Astrocyte of the cerebellum (primary cell): ENCODE results near the gene RASD2.

Experiments
- DNase-seq: peaks from one replicate; pipeline ENCODE4 v3.0.0-alpha.2; 2011; ENCODE audit warnings: low read depth
- H3K4me3 ChIP-seq: 2 replicates; pipeline ENCODE4 v1.5.1; 2011; ENCODE audit warnings: mild to moderate bottlenecking, low read depth, low read length, moderate library complexity
- in situ Hi-C: cut with HindIII; loops from 2 replicates; pipeline ENCODE4 v1.10.0; 2017; ENCODE audit warnings: low sequenced_read_pairs
- TF ChIP-seq, protein P1 (sequence below): IDR thresholded peaks from 2 replicates; pipeline ENCODE4 v1.5.1; 2012; ENCODE audit warnings: low read length, low read depth, moderate library complexity, mild to moderate bottlenecking; ENCODE audit errors: missing control alignments

Gene RASD2

DNA sequence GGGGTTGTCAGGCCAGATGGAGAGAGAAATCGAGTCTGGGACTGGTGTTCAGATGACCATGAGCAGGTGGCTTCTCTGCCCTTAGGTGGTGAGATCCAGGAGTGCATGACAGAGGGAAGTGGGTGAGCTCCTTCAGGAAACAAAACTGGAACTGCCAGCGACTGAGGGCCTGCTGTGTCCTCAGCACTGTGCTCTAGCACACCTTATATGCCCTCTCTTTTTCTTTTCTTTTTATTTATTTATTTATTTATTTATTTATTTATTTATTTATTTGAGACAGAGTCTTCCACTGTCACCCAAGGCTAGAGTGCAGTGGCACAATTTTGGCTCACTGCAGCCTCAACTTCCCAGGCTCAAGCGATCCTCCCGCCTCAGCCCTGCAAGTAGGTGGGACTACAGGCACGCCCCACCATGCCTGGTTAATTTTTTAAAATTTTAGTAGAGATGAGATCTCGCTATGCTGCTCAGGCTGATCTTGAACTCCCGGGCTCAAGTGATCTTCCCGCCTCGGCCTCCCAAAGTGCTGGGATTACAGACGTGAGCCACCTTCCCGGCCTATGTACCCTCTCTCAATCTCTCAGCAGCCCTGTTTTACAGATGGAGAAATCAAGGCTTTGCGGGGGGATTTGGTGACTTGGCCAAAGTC is 14.8 kb upstream of the RASD2 start:
- TF ChIP-seq, protein P1, sequence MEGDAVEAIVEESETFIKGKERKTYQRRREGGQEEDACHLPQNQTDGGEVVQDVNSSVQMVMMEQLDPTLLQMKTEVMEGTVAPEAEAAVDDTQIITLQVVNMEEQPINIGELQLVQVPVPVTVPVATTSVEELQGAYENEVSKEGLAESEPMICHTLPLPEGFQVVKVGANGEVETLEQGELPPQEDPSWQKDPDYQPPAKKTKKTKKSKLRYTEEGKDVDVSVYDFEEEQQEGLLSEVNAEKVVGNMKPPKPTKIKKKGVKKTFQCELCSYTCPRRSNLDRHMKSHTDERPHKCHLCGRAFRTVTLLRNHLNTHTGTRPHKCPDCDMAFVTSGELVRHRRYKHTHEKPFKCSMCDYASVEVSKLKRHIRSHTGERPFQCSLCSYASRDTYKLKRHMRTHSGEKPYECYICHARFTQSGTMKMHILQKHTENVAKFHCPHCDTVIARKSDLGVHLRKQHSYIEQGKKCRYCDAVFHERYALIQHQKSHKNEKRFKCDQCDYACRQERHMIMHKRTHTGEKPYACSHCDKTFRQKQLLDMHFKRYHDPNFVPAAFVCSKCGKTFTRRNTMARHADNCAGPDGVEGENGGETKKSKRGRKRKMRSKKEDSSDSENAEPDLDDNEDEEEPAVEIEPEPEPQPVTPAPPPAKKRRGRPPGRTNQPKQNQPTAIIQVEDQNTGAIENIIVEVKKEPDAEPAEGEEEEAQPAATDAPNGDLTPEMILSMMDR = no peak
- in situ Hi-C loops = no loop called here
- DNase-seq = no peak
- H3K4me3 ChIP-seq = no peak overlapping the region

DNA sequence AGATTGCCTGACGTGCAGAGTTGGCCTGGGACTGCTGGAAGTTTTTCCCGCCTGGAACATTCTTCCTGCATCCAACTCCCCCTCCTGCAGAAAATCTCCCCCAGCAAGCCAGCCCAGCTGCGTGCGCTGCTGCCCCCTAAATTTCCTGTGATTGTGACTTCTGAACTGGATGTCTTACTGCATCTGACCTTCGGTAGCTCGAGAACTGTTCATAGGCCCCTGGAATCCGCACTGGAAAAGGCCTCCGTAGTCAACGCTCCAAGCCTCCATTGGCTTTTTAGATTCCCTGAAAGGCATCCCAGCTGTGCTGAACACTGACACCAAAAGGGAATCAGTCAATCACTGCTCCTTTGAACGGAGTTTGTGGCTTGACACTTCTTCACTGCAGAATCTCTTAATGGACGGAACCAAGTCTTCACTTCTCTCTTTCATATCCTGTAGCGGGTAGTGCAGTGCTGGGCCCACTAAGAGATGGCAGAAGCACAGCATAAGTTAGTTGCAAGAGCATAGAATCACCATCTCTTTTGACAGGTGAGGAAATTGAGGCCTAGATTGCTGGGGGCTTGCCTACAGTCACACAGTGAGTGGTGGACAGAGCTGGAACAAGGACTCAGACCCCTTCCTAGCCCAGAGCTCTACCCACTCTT is 14.2 kb upstream of the RASD2 start:
- no peak overlapping the region for H3K4me3 ChIP-seq
- in situ Hi-C loops = no loop called here
- no peak for DNase-seq
- TF ChIP-seq, protein P1 = no peak

DNA sequence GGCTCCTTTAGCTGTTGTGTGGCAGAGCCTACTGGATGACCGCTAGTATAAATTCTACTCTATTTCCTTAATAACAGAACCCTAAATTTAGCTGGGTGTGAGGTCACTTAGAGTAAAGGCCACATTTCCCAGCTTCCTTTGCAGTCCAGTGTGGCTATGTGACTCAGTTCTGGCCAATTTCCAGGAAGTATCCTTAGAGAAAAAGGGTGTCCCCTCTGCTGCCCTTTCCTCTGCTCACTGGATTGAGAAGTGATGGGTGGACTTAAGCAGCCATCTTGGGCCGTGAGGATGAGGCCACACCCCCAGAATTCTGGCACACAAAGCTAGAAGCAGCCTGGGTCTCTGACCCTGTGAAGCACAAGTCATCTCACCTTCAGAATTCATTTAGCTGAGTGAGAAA is 11.7 kb upstream of the RASD2 start:
- in situ Hi-C loops = no loop called here
- TF ChIP-seq, protein P1 = no peak

DNA sequence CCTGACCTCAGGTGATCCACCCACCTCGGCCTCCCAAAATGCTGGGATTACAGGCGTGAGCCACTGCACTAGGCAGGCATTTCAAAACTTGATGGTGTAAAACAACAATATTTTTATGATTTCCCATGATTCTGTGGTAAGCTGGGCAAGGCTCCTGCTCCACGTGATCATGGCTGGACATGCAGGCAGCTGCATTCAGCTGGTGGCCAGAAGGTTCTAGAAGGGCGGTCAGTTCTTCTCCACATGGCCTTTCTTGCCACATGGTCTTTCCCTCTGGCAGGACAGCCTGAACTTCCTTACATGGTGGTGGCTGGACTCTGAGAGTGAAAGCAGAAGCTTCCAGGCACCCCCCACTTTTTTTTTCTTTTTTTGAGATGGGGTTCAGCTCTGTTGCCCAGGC is 9.9 kb upstream of the RASD2 start:
- TF ChIP-seq, protein P1 = no peak
- no peak for DNase-seq
- in situ Hi-C loops = no loop called here
- no peak overlapping the region for H3K4me3 ChIP-seq

More for the DNA sequence above, 11.7 kb upstream of the RASD2 start:
- no peak for DNase-seq
- H3K4me3 ChIP-seq = no peak overlapping the region

DNA sequence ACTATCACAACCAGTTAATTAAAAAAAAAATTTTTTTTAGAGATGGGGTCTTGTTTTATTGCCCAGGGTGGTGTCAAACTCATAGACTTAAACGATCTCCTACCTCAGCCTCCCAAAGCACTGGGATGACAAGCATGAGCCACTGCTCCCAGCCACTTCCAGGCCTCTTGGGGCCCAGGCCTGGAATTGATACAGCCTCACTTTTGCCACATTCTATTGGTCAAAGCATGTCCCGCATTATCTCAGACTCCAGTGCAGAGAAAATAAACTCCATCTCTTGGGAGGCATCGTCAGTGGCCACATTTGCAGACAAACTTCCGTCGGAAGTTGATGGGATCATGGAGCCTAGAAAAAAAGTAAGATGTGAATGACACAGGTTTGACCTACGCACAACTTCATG is 9.4 kb upstream of the RASD2 start:
- TF ChIP-seq, protein P1 = no peak

DNA sequence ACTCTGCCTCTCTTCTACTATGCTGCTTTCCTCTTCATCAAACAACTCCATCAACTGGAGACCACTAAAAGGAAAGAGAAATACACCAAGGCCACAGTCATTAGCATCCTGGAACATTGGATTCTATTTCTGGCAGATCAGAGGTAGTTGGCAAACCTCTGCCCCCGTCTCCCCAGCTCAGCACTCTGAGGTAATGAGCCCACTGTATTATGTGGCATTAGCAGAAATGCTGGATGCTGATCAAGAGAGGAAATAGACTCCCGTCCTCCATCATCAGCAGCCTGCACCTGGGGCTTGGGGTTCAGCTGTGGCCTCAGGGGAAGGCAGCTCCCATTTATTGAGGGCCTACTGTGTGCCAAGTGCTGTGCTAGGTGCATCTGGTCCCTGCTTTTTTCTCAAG is 9.0 kb upstream of the RASD2 start:
- no peak overlapping the region for H3K4me3 ChIP-seq
- TF ChIP-seq, protein P1 = no peak
- DNase-seq = no peak
- in situ Hi-C loops = no loop called here

More for the DNA sequence above, 9.4 kb upstream of the RASD2 start:
- no peak for DNase-seq
- no peak overlapping the region for H3K4me3 ChIP-seq
- in situ Hi-C loops = no loop called here
